Activated naive CD4-positive, alpha-beta T cell treated with anti-CD3 and anti-CD28 coated beads, Interleukin-2, amount 10 ng/mL, durations not matched to agents 7 days and 5 days (primary cell): ENCODE data around the gene ACTRT2.
A peak's percentile ranks its signal among the peaks of the same experiment; 100 is the strongest.

Source experiments
- CTCF ChIA-PET: fragments of 350-600 bp; sonication (Branson Sonifier 250); formaldehyde crosslinking; loops from one replicate; lab custom pipeline; 2021; ENCODE audit warnings: antibody characterized with exemption; lab: Charles Lee
- DNase-seq: peaks from one replicate; pipeline ENCODE4 v3.0.0-alpha.2; 2020
- H3K27ac Mint-ChIP-seq: one replicate; pipeline ENCODE4 v1.8.0; 2021; ENCODE audit warnings: mild to moderate bottlenecking, moderate library complexity, mixed read lengths
- H3K27me3 Mint-ChIP-seq: one replicate; pipeline ENCODE4 v1.8.0; 2021; ENCODE audit warnings: mild to moderate bottlenecking, mixed read lengths
- H3K36me3 Mint-ChIP-seq: one replicate; pipeline ENCODE4 v1.8.0; 2021; ENCODE audit warnings: mixed read lengths
- H3K4me1 Mint-ChIP-seq: one replicate; pipeline ENCODE4 v1.8.0; 2021; ENCODE audit warnings: mixed read lengths
- H3K4me3 Mint-ChIP-seq: one replicate; pipeline ENCODE4 v1.8.0; 2021; ENCODE audit warnings: mild to moderate bottlenecking, moderate library complexity, mixed read lengths
- H3K9me3 Mint-ChIP-seq: one replicate; pipeline ENCODE4 v1.8.0; 2021; ENCODE audit warnings: mixed read lengths

ACTRT2 gene

DNA sequence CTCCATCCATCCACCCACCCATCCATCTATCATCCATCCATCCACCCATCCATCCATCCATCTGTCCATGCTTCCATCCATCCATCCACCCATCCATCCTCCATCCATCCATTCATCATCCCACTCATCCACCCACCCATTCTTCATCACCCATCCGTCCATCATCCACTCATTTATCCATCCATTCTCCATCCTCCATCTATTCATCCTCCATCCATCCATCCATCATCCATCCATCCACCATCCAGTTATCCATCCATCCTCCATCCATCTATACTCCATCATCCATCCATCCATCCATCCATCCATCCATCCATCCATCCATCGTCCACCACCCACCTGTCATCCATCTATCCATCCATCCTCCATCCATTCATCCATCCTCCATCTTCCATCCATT lies 32.1 kb upstream of the ACTRT2 start:
- Mint-ChIP-seq H3K9me3 (peaks cover 11% of the 10 kb centered on the region), H3K36me3 (no peaks in the 10 kb centered on the region), H3K4me1 (no peaks in the 10 kb centered on the region), H3K4me3 (no peak overlapping the region), H3K27me3 (peaks cover 5% of the 10 kb centered on the region), H3K27ac (no peak overlapping the region)
- CTCF ChIA-PET, result no interaction called here
- no peak for DNase-seq

DNA sequence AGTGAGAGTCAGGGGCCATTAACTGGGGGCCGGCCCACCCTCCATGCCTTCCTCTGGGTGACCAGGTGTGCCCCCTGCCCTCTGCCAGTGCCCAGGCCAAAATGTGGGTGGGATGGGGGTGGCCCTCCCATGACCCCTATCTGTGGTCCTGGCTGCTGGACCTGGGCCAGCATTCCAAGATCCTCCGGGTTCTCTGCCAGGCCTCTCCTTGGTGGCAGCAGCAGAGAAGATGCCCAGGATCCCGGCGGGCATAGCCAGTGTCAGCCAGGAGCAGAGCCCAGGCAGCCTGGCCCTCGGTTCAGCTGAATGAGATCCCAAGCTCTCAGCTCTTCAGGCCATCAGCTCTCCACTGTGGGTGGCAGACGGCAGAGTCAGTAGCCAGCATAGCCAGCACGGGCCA lies 31.3 kb upstream of the ACTRT2 start:
- H3K36me3 Mint-ChIP-seq, result no peaks in the 10 kb centered on the region
- CTCF ChIA-PET, result no interaction called here
- peaks cover 15% of the 10 kb centered on the region for H3K9me3 Mint-ChIP-seq
- no peaks in the 10 kb centered on the region for H3K4me1 Mint-ChIP-seq
- H3K27ac Mint-ChIP-seq, result no peak overlapping the region
- H3K27me3 Mint-ChIP-seq, result peaks cover 5% of the 10 kb centered on the region
- peak; percentile 14 for DNase-seq
- no peak overlapping the region for H3K4me3 Mint-ChIP-seq

DNA sequence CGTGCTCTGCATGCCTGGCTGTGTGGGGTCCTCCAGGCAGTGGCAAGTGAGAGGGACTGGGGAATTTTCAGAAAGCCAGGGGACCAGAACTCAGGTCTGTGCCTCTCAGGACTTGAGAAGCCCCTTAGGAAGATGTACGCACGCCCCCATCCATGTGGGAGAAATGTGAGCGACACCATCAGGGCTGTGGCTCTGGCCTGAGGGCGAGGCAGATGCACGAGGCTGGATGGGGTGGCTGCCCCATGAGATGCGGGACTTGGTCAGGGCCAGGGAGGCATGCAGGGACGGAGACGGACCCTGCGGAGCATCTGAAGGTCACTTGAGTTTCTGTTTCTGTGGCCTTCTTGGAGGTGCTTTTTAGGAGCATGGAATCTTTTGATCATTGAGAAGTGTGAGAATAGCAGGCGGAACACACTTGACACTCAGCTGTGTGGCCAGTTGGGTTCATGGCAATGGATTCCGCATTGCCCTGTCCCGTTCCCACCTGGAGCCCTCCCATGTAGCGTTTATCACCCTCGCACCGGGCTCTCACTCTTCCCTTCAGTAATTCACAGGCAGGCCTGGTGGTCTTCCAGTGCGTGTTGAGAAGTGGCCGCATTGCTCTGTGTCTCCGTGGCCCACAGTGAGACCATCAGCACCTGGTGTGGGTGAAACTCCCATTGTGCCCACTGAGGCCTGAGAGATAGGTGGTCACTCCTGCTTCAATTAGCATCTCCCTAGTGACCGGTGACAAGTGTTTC lies 30.7 kb upstream of the ACTRT2 start:
- H3K9me3 Mint-ChIP-seq, result peaks cover 15% of the 10 kb centered on the region
- no peak overlapping the region for H3K27ac Mint-ChIP-seq
- CTCF ChIA-PET, result no interaction called here

DNA sequence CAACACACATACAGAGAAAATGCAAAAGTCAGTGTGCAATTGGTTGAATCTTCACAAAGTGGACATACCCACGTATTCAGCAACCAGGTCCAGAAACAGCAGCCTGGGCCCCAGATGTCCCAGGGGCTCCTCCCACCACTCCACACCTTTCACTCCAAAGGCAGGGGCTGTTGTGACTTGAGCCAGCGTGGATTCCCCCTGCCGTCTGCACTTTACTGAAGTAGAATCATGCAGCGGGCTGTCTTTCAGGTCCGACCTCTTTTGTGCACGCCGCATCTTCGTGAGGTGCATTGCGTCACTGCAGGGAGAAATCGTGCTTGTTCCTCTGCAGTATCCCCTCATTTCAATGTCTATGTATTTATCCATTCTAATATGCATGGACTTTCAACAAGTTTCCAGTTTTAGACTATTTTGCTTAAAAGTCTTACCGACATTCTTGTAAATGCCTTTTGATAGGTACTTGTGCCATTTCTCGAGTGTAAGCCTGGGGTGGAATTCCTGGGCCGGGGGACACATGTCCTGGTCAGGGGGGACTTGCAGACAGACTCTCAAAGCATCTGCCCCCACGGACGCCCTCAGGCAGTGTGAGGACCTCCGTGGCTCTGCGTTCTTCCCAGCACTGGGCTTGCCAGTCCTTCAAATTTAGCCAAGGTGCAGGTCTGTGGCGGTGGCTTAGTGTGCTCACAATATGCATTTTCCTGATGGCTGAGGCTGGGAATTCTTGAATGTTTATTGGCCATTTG lies 29.3 kb upstream of the ACTRT2 start:
- CTCF ChIA-PET, result no interaction called here
- Mint-ChIP-seq H3K36me3 (no peaks in the 10 kb centered on the region), H3K9me3 (peaks cover 16% of the 10 kb centered on the region), H3K4me1 (no peaks in the 10 kb centered on the region), H3K4me3 (no peak overlapping the region), H3K27me3 (peaks cover 5% of the 10 kb centered on the region), H3K27ac (no peak overlapping the region)
- no peak for DNase-seq

More for the DNA sequence above, 30.7 kb upstream of the ACTRT2 start:
- H3K4me3 Mint-ChIP-seq, result no peak overlapping the region
- H3K27me3 Mint-ChIP-seq, result peaks cover 5% of the 10 kb centered on the region
- H3K4me1 Mint-ChIP-seq, result no peaks in the 10 kb centered on the region
- H3K36me3 Mint-ChIP-seq, result no peaks in the 10 kb centered on the region
- peak; percentile 6 for DNase-seq

DNA sequence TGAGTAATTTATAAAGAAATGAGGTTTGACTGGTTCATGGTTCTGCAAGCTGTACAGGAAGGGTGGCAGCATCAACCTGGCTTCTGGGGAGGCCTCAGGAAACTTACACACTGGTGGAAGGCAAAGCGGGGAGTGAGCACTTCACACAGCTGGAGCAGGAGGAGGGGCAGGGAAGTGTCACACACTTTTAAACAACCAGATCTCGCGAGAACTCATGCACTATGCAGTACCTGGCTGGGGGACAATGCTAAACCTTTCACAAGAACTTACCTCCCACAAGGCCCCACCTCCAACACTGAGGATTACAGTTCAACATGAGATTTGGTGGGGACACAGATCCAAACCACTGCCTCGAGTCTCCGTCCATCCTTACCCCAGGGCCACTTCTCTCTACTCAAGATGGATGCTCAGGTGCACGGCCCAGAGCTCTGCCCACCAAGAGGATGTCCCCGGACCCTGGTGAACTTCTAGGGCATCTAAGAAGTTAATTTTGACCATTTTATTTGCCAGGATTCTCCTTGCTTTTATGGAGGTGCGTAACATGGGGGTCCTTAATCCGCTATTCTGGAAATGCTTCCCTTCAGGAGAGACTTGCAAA lies 22.7 kb upstream of the ACTRT2 start:
- Mint-ChIP-seq H3K27ac (no peak overlapping the region), H3K9me3 (peaks cover 10% of the 10 kb centered on the region), H3K4me1 (no peaks in the 10 kb centered on the region), H3K36me3 (no peaks in the 10 kb centered on the region), H3K27me3 (peaks cover 13% of the 10 kb centered on the region), H3K4me3 (no peak overlapping the region)
- DNase-seq, result peak; percentile 8
- CTCF ChIA-PET, result no interaction called here

DNA sequence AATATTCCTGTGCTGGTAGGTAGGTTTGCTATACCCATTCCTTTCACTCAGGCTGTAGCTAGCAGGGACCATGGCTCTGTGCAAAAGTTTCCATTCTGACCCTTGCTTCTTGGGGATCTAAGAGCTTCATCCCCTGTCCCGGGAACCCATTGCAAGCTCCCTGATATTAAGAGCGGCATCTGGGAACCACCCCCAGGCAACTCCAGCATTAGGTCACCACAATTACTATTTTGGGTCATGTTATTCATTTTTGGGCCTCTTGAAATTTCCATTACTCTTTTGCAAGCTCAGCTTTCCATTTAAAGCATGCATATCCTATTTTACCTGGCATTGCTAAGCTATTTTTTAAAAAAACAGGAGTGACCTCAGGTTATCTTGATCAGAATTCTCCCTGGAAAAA lies 22.1 kb upstream of the ACTRT2 start:
- Mint-ChIP-seq H3K27me3 (peaks cover 13% of the 10 kb centered on the region), H3K4me3 (no peak overlapping the region), H3K27ac (no peak overlapping the region), H3K9me3 (peaks cover 6% of the 10 kb centered on the region), H3K4me1 (no peaks in the 10 kb centered on the region), H3K36me3 (no peaks in the 10 kb centered on the region)
- no peak for DNase-seq
- CTCF ChIA-PET, result no interaction called here

DNA sequence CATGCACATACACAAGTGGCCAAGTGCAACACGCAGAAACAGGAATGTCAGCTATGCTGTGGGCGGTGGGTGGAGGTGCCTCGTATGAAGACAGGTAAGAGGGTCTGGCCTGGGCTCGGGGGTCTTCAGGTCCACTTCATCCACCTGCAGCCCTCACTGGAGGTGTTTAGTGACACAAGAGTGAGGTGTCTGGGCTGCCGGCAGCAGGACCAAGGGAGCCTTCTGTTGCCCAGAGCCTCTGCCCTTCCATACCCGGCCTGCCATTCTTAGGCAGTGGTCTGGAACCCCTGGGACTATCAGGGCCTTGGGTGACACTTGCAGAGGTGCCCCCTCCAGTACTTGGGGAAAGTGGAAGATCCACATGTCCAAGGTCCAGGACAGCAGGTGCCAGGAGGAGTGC lies 21.7 kb upstream of the ACTRT2 start:
- Mint-ChIP-seq H3K27ac (no peak overlapping the region), H3K4me1 (no peaks in the 10 kb centered on the region), H3K4me3 (no peak overlapping the region), H3K36me3 (no peaks in the 10 kb centered on the region), H3K27me3 (peaks cover 13% of the 10 kb centered on the region), H3K9me3 (peaks cover 3% of the 10 kb centered on the region)
- DNase-seq, result peak; percentile 9
- CTCF ChIA-PET, result no interaction called here

DNA sequence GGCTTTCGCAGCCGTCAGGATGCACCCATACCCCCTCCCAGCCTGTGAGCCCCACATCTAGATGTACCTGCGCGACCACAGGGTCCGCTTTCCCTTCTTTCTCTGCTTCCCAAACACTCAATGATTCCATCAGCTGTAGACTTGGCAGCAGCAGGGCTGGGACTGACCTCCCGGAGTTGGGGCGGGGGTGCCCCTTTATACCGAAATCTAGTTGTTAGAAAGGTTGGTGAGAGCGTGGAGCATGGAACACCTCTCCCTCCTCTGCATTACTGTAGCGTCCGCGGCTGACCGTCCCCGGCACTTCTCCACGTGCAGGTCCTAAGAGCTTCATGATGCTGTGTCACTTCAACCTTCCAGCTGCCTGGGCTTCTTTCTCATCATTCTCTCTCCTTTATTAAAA lies 21.1 kb upstream of the ACTRT2 start:
- H3K4me3 Mint-ChIP-seq, result no peak overlapping the region
- CTCF ChIA-PET, result no interaction called here
- no peak overlapping the region for H3K27ac Mint-ChIP-seq
- H3K36me3 Mint-ChIP-seq, result no peaks in the 10 kb centered on the region
- H3K9me3 Mint-ChIP-seq, result peaks cover 1% of the 10 kb centered on the region
- peaks cover 13% of the 10 kb centered on the region for H3K27me3 Mint-ChIP-seq
- H3K4me1 Mint-ChIP-seq, result no peaks in the 10 kb centered on the region
- DNase-seq, result peak; percentile 6

DNA sequence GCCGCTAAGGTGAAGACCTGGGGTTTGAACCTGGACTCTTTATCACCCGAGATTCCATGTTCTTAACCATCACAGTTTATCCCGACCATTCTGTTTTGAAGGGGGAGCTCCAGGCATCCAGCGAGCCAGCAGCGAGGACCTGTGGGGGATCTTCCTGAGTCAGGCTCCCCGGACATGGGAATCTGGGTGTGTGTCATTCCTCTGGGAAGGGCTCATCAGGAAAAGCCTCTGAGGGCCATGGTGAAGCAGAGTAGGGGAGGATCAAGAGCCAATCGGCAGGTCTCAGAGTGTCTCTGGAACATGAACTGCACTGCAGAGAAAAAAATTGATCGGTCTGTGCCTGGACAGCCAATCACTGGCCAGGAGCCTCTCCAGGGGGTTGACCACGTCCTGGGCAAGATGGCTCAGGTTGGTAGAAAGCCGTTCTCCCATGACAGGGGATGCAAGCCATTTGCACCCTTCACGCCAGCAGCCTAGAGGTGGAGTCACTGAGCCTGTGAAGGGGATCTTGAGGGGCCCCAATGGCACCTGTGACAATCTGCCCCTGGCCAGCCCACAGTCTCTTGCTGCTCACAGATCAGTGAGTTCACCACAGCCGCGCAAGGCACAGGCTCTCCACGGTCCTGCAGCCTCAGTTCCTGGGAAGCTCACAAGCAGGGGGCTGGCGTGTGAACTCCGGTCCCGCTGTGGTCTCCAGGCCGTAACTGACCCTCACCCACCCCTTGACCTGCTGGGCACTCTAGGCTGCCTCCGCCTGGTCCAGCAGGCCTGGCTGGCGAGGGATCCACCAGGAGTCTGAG lies 20.4 kb upstream of the ACTRT2 start:
- Mint-ChIP-seq H3K27ac (no peak overlapping the region), H3K36me3 (no peaks in the 10 kb centered on the region), H3K4me1 (no peaks in the 10 kb centered on the region), H3K4me3 (no peak overlapping the region), H3K9me3 (peaks cover 1% of the 10 kb centered on the region), H3K27me3 (peaks cover 13% of the 10 kb centered on the region)
- CTCF ChIA-PET, result no interaction called here
- DNase-seq, result peak; percentile 15

DNA sequence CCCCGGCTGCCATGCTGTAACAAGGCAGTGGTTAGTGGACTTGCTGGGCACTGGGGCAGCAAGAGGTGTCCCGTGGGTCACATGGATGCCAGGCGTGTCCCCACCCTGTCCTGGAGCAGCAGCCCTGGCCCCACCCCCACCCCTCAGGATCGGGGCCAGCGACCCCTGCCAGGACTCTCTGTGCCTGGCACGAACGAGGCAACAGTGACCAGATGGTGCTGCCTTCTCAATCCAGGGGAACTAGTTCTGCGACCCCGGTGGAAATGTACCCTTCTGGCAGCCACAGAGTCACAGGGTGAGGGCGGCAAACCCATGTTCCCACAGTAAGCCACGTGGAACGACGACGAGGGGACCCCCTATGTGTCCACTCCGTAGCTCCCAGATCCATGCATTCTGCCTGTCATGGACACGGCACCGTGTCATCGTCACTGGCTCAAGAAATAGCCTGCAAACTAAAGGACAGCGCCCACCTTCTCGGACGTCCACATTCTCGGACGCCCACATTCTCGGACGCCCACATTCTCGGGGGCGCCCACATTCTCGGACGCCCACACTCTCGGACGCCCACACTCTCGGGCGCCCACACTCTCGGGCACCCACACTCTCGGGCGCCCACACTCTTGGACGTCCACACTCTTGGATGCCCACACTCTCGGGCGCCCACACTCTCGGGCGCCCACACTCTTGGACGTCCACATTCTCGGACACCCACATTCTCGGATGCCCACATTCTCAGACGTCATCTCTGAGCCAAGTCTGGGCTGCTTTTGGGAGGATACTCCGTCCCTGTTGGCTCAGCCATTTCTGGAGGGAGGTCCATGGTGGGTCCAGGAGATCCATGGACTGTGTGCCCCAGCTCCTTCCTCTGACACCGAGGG lies 19.6 kb upstream of the ACTRT2 start:
- Mint-ChIP-seq H3K4me3 (no peak overlapping the region), H3K4me1 (no peaks in the 10 kb centered on the region), H3K27me3 (peaks cover 13% of the 10 kb centered on the region), H3K36me3 (no peaks in the 10 kb centered on the region), H3K9me3 (peaks cover 6% of the 10 kb centered on the region), H3K27ac (no peak overlapping the region)
- DNase-seq, result peak; percentile 14
- CTCF ChIA-PET, result no interaction called here

DNA sequence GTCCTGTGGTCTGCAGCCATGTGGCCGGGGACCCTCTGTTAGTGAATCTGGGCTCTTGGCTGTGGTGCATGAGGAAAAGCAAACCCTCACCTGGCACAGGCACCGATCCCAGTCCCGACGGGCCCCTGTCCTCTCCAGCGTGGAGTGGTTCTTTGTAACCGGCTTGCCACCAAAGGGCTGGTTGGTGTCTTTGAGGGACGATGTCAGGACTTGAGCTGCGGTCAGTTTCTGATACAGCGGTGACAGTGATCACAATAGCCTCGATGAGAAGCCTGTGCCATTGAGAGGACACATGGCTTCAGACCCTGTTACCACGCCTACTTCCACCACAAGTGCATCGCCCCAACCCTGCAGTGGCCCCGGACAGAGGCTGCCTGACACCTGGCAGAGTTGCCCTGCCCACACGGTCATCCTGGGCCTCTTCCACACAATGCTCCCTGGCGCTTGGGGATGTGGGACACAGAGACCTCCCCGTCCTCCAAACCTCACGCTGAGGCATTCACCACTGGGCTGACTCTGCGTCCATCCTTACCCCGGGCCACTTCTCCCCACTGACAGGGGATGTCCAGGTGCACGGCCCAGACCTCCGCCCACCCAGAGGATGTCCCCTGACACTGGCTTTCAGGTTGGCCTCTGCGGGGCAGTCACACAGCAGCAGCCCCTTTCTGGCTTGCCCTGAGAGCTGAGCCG lies 18.8 kb upstream of the ACTRT2 start:
- Mint-ChIP-seq H3K27ac (no peak overlapping the region), H3K9me3 (peaks cover 10% of the 10 kb centered on the region), H3K27me3 (peaks cover 13% of the 10 kb centered on the region), H3K36me3 (no peaks in the 10 kb centered on the region), H3K4me1 (no peaks in the 10 kb centered on the region), H3K4me3 (no peak overlapping the region)
- CTCF ChIA-PET, result no interaction called here
- DNase-seq, result peak; percentile 12

DNA sequence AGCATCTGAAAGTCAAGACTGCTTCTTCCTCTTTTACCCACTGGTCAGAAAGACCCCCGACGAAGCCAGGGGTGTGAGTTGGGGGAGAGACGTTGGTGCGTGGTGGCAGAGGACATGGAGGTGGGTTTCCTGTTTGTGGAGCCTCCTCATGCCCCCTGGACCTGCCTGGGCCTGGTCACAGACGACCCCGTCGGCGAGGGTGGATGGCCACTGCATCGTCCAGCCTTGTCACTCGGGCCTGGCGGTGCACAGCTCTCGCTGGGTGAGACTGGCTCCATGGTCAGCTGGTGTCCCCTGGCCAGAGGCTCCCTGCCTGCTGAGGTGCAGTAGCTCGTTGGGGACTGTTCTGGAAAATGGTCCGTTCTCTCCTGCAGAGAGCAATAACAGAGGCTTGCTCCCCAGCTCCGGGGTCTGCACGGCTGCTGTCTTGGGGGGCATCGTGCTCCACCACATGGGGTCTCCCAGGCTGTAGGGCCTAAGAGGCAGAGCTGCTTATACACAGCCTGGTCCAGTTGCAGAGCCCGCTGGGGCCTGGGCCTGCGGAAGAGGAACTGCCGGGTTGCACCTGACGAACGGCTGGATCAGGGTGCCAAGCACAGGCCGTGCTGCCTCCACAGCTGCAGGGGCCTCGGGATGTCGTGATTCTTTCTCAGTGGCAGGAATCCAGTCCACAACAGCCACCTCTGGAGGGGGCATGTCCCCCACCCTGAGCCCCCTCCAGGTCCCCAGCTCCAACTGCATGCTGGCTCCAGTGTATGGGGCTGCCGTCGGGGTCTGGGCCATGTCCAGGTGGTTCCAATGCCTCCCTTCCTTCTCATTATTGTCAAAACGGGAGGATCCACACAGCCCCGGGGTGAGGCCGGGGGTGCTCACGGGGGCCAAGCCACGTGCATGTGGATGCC lies 18.0 kb upstream of the ACTRT2 start:
- Mint-ChIP-seq H3K9me3 (peaks cover 18% of the 10 kb centered on the region), H3K27me3 (peaks cover 13% of the 10 kb centered on the region), H3K36me3 (no peaks in the 10 kb centered on the region), H3K4me1 (no peaks in the 10 kb centered on the region), H3K27ac (no peak overlapping the region), H3K4me3 (no peak overlapping the region)
- CTCF ChIA-PET, result no interaction called here
- DNase-seq, result peak; percentile 8
